Astrocyte of the hippocampus (primary cell): ENCODE data around the gene AMY1B.
"Not testable (repeated sequence)": the region's sequence is repeated elsewhere in the genome, so short reads cannot be mapped to it uniquely, and the experiment has no call there.

Experiments used
- DNase-seq: peaks from one replicate; pipeline ENCODE4 v3.0.0; 2011; ENCODE audit warnings: low read depth, low spot score

AMY1B gene

DNA sequence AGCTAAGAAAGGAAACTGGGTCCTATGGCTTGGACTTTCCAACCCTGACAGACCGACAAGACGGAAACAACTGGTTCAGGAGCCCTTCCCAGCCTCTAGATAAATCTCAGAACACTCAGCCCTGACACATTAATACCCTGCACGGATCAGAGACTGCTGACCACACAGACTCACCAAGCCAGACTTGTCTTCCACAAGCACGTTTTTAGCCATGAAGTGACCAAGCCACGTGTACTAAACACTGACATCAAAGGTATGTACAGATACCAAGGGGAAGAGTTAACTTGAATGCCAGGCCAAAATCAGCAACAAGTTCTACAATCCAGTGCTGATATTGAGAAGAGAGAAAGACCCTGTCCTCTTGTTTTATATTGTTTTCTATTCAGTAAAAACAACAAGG is at the start of gene AMY1B:
Gene AMY1B, minus strand, starts transcription at position 101 of the 400 bp plus-strand sequence. CDS start 571 bp downstream, outside the sequence.
- not testable (repeated sequence) for DNase-seq

DNA sequence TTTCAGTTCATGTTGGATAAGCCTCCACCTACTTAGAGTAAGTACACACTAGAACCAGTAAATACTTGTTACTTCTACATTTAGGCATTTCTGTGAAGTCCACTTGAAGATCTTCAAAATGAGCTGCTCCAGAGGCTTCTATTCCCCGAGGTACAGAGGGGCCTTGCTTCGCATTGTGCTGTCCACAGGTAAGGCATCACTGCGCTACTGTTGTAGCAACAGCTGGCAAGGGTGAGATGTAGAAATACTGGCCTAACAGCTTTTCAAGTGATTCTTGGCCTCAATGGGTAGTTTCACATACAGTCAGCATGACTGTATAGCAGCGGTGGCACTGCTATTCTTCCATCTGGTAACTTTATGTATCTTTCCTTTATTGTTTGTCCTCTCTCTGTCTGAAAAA is 49.0 kb upstream of the AMY1B start:
- DNase-seq: not testable (repeated sequence)

DNA sequence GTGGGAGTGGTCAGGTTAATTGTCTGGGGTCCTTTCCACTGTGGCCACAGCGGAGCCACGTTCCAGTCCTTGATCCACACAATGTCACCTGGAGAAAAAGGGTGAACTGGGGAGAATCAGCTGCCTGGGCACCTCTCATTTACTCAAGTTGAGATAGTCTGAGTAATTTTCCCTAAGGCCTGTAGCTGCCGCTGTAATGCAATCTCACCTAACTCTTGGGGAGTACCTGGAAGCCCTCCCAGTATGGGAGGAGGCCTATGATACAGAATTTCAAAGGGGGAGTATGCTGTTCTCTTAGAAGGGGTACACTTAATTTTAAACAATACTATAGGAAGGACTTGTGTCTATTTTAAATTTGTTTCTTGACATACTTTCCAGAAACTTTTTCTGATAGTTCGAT is 48.4 kb upstream of the AMY1B start:
- not testable (repeated sequence) for DNase-seq

DNA sequence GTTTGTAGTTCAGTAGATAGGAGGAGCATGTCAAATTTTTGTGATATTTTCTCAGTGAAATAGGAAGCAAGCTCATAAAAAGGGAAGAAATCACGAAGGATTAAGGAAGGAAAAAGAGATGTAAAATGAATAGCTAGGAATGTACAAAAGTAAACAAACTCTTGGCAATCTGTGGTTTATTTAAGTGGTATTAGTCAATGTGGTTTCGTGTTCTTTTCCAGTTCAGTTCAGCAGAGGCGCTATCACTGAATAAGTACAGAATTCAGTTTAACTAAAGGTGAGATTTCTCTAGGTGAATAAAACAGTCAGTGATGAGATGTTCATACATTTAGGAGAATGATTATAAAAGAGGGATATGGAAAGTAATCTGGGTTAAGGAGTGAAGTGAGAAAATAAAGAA is 42.0 kb upstream of the AMY1B start:
- DNase-seq: not testable (repeated sequence)

DNA sequence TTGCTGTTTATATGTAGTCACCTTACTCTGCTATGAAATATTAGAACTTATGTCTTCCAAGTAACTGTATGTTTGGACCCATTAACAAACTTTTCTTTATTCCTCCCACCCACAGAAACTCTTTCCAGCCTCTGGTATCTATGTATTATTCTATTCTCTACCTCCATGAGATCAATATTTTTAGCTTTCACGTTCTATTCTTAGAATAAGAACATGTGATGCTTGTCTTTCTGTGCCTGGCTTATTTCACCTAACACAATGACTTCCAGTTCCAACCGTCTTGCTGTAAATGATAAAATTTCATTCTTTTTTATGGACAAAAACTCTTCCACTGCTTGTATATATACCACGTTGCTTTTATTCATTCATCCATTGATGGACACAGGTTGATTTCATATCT is 39.3 kb upstream of the AMY1B start:
- DNase-seq: not testable (repeated sequence)

DNA sequence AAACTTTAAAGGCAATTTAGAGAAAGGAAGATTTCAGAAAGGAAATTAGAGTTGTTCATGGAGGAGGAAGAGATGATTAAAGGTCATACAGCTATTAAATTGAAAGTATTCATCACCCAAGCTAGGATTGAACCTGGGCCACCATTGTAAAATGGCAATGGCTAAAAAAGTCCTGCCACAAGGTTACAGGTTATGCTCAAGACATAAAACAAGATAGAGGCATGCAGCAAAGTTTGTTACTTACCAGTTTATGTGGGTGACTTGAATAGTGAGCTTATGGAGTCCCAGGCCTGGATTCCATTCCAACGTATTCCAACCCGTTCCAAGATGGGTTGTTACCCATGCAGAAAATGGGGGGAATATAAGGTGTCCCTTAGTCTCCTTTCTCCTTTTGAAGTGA is 25.5 kb upstream of the AMY1B start:
- DNase-seq: not testable (repeated sequence)

DNA sequence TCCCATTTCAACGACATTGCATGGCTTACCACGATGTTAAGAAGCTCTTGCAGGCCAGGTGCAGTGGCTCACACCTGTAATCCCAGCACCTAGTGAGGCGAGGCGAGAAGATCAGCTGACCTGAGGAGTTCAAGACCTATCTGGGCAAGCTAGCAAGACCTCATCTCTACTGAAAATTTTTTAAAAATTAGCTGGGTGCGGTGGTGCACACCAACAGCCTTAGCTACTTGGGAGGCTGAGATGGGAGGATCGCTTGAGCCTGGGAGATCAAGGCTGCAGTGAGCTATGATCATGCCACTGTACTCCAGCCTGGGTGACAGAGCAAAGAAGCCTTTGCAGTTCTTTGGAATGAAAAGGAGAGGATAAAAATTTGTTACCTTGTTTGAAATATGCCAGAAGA is 21.4 kb upstream of the AMY1B start:
- not testable (repeated sequence) for DNase-seq

DNA sequence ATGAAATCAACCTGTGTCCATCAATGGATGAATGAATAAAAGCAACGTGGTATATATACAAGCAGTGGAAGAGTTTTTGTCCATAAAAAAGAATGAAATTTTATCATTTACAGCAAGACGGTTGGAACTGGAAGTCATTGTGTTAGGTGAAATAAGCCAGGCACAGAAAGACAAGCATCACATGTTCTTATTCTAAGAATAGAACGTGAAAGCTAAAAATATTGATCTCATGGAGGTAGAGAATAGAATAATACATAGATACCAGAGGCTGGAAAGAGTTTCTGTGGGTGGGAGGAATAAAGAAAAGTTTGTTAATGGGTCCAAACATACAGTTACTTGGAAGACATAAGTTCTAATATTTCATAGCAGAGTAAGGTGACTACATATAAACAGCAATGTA is 14.4 kb upstream of the AMY1B start:
- DNase-seq: not testable (repeated sequence)

DNA sequence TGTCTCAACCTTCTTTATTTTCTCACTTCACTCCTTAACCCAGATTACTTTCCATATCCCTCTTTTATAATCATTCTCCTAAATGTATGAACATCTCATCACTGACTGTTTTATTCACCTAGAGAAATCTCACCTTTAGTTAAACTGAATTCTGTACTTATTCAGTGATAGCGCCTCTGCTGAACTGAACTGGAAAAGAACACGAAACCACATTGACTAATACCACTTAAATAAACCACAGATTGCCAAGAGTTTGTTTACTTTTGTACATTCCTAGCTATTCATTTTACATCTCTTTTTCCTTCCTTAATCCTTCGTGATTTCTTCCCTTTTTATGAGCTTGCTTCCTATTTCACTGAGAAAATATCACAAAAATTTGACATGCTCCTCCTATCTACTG is 11.7 kb upstream of the AMY1B start:
- not testable (repeated sequence) for DNase-seq

DNA sequence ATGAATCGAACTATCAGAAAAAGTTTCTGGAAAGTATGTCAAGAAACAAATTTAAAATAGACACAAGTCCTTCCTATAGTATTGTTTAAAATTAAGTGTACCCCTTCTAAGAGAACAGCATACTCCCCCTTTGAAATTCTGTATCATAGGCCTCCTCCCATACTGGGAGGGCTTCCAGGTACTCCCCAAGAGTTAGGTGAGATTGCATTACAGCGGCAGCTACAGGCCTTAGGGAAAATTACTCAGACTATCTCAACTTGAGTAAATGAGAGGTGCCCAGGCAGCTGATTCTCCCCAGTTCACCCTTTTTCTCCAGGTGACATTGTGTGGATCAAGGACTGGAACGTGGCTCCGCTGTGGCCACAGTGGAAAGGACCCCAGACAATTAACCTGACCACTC is 5.2 kb upstream of the AMY1B start:
- not testable (repeated sequence) for DNase-seq

DNA sequence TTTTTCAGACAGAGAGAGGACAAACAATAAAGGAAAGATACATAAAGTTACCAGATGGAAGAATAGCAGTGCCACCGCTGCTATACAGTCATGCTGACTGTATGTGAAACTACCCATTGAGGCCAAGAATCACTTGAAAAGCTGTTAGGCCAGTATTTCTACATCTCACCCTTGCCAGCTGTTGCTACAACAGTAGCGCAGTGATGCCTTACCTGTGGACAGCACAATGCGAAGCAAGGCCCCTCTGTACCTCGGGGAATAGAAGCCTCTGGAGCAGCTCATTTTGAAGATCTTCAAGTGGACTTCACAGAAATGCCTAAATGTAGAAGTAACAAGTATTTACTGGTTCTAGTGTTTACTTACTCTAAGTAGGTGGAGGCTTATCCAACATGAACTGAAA is 4.7 kb upstream of the AMY1B start:
- DNase-seq: not testable (repeated sequence)

DNA sequence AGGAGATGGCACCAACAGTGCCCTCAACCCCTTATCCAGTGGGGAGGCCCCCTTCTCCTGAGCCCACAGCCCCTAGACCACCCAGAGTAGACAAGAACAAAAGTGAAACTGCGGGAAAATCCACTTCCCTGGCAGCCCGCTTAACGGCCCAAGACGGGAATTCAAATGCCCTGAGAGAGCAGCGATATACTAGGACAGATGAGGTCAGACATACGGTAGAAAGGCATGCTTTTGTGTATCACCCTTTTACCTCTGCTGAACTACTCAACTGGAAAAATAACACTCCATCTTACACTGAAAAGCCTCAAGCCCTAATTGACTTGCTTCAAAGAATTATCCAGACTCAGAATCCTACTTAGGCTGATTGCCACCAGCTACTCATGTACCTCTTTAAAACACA is 1.4 kb upstream of the AMY1B start:
- DNase-seq: not testable (repeated sequence)

DNA sequence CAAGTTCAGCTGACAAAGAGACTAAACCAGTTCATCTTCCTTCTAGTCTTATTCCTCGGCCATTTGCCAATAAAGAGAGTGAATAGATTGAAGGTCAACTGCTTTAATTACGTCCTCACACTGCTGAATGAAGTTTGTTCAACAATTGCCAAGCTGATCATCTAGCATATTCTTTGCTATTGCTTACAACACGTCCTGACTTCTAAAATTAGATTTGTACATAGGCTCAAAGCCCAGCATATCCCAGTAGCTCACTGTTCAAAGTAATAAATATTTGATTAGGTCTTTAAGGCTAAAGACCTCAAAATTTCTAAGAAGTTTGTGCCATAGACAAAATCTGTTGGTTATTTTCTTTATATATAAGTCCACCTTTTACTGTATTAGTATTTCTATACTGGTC is 19.7 kb downstream of the AMY1B start:
- DNase-seq: not testable (repeated sequence)

DNA sequence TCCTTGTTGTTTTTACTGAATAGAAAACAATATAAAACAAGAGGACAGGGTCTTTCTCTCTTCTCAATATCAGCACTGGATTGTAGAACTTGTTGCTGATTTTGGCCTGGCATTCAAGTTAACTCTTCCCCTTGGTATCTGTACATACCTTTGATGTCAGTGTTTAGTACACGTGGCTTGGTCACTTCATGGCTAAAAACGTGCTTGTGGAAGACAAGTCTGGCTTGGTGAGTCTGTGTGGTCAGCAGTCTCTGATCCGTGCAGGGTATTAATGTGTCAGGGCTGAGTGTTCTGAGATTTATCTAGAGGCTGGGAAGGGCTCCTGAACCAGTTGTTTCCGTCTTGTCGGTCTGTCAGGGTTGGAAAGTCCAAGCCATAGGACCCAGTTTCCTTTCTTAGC is 40.5 kb downstream of the AMY1B start, which contains the start of gene AMY1A:
Gene AMY1A, plus strand, starts transcription at position 301 of the 400 bp plus-strand sequence. CDS start 571 bp downstream, outside the sequence.
- not testable (repeated sequence) for DNase-seq

DNA sequence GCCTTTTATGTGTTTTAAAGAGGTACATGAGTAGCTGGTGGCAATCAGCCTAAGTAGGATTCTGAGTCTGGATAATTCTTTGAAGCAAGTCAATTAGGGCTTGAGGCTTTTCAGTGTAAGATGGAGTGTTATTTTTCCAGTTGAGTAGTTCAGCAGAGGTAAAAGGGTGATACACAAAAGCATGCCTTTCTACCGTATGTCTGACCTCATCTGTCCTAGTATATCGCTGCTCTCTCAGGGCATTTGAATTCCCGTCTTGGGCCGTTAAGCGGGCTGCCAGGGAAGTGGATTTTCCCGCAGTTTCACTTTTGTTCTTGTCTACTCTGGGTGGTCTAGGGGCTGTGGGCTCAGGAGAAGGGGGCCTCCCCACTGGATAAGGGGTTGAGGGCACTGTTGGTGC is 41.9 kb downstream of the AMY1B start:
- DNase-seq: not testable (repeated sequence)

DNA sequence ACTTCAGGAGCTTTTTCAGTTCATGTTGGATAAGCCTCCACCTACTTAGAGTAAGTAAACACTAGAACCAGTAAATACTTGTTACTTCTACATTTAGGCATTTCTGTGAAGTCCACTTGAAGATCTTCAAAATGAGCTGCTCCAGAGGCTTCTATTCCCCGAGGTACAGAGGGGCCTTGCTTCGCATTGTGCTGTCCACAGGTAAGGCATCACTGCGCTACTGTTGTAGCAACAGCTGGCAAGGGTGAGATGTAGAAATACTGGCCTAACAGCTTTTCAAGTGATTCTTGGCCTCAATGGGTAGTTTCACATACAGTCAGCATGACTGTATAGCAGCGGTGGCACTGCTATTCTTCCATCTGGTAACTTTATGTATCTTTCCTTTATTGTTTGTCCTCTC is 45.1 kb downstream of the AMY1B start:
- not testable (repeated sequence) for DNase-seq

DNA sequence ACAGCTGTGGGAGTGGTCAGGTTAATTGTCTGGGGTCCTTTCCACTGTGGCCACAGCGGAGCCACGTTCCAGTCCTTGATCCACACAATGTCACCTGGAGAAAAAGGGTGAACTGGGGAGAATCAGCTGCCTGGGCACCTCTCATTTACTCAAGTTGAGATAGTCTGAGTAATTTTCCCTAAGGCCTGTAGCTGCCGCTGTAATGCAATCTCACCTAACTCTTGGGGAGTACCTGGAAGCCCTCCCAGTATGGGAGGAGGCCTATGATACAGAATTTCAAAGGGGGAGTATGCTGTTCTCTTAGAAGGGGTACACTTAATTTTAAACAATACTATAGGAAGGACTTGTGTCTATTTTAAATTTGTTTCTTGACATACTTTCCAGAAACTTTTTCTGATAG is 45.7 kb downstream of the AMY1B start:
- DNase-seq: not testable (repeated sequence)

DNA sequence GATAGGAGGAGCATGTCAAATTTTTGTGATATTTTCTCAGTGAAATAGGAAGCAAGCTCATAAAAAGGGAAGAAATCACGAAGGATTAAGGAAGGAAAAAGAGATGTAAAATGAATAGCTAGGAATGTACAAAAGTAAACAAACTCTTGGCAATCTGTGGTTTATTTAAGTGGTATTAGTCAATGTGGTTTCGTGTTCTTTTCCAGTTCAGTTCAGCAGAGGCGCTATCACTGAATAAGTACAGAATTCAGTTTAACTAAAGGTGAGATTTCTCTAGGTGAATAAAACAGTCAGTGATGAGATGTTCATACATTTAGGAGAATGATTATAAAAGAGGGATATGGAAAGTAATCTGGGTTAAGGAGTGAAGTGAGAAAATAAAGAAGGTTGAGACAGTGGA is 52.1 kb downstream of the AMY1B start:
- DNase-seq: not testable (repeated sequence)

DNA sequence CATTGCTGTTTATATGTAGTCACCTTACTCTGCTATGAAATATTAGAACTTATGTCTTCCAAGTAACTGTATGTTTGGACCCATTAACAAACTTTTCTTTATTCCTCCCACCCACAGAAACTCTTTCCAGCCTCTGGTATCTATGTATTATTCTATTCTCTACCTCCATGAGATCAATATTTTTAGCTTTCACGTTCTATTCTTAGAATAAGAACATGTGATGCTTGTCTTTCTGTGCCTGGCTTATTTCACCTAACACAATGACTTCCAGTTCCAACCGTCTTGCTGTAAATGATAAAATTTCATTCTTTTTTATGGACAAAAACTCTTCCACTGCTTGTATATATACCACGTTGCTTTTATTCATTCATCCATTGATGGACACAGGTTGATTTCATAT is 54.8 kb downstream of the AMY1B start:
- DNase-seq: not testable (repeated sequence)
